Activated naive CD4-positive, alpha-beta T cell treated with Interleukin-2 at 50 U/mL for 16 hours (primary cell): ENCODE results near the gene C12orf75.
"Not testable (repeated sequence)": the region's sequence is repeated elsewhere in the genome, so short reads cannot be mapped to it uniquely, and the experiment has no call there.

Source experiments
- DNase-seq: peaks from one replicate; pipeline ENCODE4 v3.0.0-alpha.2; 2020

C12orf75 gene

GRCh38 chr12:105384220-105384619 lies 53.7 kb downstream of the C12orf75 start:
- DNase-seq = no peak

DNA sequence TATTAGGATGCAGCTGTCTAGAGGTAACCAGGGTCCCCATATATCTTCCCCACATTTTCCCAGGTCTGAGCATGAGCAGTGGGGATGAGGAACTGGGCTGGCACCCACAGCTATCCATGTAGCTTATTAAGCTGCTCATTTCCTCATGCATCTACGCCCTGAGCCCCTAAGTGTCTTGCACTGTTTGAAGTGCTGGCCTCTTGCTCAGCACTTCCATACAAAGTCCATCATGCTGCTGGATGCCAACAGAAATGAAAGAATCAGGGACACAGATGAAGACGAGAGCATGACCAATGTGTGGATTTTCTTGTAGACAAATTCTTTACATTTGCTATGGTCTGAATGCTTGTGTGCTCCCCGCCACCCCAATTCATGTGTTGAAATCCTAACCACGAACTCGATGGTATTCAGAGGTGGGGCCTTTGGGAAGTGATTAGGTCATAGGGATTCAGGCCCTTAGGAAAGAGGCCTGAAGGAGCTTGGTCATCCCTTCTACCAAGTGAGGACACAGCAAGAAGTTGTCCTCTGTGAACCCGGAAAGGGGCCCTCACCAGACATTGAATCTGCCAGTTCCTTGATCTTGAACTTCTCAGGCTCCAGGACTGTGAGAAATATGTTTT lies 54.5 kb downstream of the C12orf75 start:
- no peak for DNase-seq

DNA sequence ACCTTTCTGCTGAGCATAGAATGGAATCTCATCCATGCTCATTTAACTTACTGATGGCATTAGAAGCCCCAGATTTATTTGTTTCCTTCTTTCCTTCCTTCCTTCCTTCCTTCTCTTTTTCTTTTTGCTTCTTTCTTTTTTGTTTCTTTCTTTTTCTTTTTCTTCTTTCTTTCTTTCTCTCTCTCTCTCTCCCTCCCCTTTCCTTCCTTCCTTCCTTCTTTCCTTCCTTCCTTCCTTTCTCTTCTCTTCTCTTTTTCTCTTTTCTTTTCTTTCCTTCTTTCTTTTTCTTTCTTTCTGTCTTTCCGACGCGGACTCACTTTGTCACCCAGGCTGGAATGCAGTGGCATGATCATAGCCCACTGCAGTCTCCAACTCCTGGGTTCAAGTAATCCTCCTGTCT lies 55.9 kb downstream of the C12orf75 start:
- no peak for DNase-seq

DNA sequence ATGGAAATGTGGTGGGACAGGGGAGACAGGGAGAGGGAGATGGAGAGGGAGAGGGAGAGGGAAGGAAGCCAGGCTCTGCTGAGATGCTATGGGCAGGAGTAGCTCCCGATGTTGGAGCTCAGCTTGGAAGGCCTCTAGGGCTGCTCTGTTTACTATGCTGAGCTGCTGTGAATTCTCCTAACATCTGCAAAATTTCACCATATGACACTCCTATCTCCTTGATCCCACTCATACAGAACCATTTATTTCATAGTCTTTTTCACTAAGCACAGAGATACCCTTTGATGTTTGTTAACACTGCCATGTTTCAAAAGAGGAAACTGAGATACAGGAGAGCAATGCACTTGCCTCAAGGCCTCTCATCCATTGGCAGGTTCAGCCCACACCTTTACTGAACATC lies 60.7 kb downstream of the C12orf75 start:
- no peak for DNase-seq

GRCh38 chr12:105393587-105393986 lies 63.1 kb downstream of the C12orf75 start:
- DNase-seq = no peak

GRCh38 chr12:105396024-105396423 lies 65.5 kb downstream of the C12orf75 start:
- no peak for DNase-seq

DNA sequence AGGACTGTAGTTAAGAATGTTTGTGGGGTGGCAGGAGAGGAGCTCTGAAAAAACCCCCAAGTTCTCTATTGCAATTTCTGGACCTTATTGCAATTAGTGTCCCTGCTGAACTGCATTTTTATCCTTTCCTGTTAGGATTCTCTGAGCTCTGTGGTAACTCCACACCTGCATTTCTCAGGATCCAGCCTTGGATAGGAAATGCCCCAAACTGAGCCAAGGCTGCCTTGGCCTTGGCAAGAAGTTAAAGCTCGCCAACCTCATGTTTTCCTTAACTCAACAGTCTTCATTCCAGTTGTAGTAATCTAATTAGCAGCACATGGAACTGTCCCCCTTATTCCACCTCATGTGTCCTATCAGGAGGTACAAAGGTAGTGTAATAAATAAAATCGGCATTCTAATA lies 66.5 kb downstream of the C12orf75 start:
- no peak for DNase-seq

DNA sequence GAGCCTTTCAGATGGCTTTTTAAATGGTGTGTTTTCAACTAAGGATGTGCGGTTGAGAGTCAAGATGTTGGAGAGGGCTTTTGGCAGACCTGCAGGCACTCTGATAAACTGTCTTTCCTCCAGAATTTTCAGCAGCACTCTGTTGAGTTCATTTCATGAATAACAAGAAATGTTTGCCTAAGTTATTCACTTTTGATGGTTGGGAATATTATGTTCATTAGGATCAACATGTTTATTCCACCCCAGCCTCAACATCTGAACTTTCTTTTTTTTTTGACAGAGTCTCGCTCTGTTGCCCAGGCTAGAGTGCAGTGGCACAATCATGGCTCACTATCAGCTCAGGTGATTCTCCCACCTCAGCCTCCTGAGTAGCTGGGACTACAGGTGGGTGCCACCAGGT lies 68.4 kb downstream of the C12orf75 start:
- no peak for DNase-seq

- DNase-seq = no peak
These were observed 69.1 kb downstream of the C12orf75 start for GRCh38 chr12:105399428-105400081.

DNA sequence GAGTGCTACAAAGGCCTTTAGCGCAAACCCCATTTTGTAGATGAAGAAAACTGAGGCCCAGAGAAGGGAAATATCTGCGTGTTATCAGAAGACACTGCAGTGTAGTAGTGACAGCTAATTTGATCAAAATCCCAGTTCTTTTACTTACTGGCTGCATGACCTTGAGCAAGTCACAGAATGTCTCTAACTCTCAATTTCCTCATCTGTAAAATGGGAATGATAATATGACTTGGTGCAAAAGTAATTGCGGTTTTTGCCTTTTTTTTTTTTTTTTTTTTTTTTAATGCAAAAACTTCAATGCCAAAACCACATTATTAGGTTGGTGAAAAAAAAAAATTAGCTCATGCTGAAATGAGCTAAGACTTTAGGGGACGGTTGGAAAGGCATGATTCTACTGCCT lies 69.7 kb downstream of the C12orf75 start:
- no peak for DNase-seq

DNA sequence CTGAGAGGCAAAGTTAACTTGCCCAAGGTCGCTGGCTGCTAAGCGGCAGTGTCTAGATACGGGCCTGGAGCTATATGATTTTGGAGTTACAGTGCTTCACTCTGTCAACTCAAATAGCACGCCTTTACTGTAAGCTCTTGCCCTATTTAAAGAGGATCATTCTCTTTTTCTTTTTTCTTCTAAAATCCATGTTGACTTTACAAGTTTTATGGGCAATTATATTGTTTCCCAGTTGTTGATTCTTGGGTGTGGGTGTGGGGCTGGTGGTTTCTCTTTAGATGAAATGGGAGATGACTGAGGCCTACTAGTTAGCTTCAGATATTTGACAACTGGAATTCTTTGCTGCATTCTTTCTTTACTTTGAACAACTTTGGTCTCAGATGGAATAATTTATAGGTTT lies 70.7 kb downstream of the C12orf75 start:
- no peak for DNase-seq

- DNase-seq = no peak
These were observed 71.9 kb downstream of the C12orf75 start for GRCh38 chr12:105402366-105402765.

- DNase-seq = no peak
These were observed 72.6 kb downstream of the C12orf75 start for GRCh38 chr12:105403095-105403494.

GRCh38 chr12:105404134-105404533 lies 73.6 kb downstream of the C12orf75 start:
- DNase-seq = not testable (repeated sequence)

DNA sequence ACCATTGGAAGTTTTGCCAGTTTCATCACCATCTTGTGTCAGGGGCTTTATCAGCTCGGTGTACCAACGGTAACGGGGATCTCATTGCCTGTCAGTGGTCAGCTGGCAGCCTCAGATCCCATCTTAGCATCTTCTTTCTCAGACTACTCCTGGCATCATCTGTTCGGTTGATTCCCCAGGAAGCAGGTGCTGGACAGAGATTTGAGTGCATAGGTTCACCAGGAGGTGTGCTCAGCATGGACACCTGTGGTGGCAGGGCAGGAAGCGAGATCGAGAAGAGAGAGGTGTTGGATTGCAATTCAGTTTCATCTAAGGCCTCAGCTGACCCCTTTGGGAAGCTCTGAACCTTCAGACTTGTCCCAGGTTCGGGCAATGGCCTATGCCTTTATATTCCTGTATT lies 76.0 kb downstream of the C12orf75 start:
- no peak for DNase-seq

DNA sequence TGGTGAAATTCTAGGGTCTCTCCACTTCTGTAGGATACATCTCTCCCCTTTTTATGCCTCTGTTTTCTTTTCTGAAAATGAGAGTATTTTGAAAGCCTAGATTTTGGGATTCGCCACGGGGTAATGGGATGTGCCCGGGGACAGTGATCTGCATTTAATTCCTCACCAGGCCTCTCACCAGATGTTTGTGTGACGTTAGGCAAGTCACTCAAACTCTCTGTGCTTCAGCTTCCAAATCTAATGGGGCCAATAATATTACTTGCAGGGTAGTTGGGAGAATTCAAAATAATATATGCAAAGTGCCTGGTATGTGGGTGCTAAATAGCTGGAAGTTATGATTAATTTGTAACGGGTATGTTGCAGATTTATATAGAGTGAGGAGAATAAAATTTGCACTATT lies 78.8 kb downstream of the C12orf75 start:
- DNase-seq = no peak

DNA sequence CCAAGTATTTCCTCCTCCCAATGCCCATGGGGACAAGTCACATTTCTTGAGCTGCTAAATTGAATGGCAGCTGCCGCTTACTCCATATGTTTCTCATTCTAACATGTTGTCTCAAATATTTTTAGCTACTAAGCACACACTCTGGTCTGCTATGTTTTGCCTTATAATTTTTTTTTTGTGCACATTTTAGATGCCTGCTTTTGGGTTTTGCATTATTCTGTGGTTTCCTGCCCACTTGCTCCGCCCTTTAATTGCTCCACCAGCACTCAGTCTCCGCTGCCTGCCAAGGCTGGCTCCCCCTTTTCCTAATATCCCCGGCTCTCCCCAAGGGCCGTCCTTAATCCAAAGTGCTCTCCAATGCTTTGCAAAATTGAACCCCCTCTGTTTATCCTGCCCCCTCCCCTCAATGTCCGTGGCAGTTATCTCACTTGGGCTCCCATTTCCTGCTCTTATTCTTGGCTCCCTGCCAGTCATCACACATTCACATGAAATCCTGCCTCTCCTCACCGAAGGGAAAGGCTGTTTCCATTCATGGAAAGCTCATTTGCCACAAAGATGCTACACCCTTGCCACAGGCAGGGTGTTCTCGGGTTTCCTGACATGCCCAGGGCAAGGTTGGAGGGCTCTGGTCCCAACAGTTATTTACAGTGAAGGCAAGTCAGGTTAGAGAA lies 79.4 kb downstream of the C12orf75 start:
- DNase-seq = no peak

GRCh38 chr12:105413911-105414487 lies 83.5 kb downstream of the C12orf75 start:
- no peak for DNase-seq

DNA sequence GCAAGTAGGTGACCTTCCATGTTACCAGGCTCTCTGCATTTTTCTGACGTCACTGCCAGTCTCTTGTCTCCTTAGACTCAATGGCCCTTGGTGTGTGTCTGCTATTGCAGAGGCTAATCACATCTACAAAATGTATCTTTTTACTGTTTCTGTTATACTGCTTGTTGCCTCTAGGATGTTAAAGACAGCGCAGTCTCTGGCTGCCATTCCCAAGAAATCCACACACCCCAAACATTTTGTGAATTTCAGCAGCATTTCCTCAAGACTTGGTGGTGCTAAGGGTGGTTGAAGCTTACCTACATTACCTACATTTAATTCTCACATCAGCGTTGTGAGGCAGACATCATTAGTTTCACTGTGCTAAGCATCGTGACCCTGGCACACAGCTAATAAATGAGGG lies 87.2 kb downstream of the C12orf75 start:
- no peak for DNase-seq

DNA sequence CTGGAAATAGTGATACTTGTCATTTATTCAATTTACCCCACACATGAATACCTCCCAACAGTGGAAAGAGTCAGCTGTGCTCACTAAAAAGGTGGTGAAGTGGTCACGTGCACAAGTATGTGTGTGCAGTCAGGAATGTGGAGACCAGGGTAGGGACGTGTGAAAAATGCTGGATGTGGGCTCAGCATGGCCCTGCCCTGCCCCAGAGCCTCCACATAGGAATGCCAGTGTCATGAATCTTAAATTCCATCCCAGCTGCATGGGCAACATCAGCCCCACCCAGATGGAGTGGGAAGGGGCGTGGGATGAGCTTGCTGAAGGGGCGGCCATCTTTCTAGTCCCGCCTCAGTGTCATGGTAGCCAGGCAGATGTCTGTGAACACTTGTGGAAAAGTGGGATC lies 87.7 kb downstream of the C12orf75 start:
- no peak for DNase-seq

GRCh38 chr12:105418821-105419291 lies 88.4 kb downstream of the C12orf75 start:
- DNase-seq = no peak

DNA sequence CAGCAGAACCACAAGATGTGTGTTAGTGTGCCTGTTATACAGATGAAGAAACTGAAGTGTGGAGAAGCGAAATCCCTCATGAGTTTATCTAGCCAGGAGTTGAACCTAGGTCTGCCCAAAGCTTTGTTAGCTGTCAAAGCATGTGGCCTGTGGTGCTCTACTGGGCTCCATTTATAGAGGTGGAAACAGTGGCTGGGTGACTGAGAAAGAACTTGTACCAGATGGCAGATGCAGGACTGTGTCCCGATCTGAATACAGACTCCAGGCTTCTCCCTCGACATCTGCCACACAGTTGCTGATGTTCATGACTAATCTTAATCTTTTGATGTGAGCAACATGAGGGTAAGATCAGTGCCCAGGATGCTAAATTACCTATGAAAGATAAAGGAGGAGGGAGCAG lies 89.1 kb downstream of the C12orf75 start:
- DNase-seq = no peak

GRCh38 chr12:105420046-105420445 lies 89.6 kb downstream of the C12orf75 start:
- DNase-seq = no peak

DNA sequence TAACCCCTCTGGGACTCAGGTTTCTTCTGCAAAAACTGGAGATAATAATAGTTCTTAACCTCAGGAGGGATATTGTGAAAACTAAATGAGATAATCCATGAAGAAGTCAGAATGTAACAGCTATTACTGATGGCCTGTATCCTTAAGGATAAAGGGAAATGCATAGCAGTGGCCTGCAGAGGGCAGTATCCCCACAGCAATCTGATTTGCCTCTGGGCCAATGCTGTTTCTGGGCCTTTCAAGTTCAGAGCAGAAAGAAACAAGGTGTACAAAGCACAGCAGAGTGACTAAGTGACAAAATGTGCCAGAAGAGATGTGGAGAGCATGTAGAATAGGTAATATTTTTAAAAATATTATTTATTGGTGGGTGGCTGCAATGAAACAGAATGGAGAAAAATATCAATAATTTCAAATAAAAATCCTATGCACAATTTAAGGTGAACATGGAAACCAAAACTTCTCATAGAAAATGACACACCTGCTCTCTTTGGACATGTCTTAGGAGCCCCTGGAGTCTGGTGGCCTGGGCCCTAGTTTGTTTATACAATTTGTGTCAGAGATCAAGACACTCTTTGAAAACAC lies 90.3 kb downstream of the C12orf75 start:
- DNase-seq = peak; percentile 59
